ENCODE data around the gene CALB2. TPM values are rescaled to one million over a fixed set of nuclear protein-coding genes. Genes with fewer than 3 reads are reported as not detected.

CALB2 gene
- total RNA-seq, 1 donor from 2014 or later, result 1.6 TPM

- intact Hi-C loops (cut with DNase I), result no loop called here
- H3K9me3 ChIP-seq, result no peaks in the 10 kb centered on the region
- no peak overlapping the region for H3K4me3 ChIP-seq
- H3K36me3 ChIP-seq, result no peaks in the 10 kb centered on the region
- peaks cover 26% of the 10 kb centered on the region for H3K27me3 ChIP-seq (ENCODE audit: low read depth)
- no peak for TF ChIP-seq CTCF (IDR thresholded peaks at IDR 0.05)
- ATAC-seq, result no peak
- H3K27ac ChIP-seq, result no peak overlapping the region
- DNase-seq, result no peak
- H3K4me1 ChIP-seq, result no peaks in the 10 kb centered on the region
These were observed 30.8 kb downstream of the CALB2 start for GRCh38 chr16:71389330-71389729.

- TF ChIP-seq CTCF (IDR thresholded peaks at IDR 0.05), result no peak
- no peak for ATAC-seq
- no peak for DNase-seq
- H3K4me1 ChIP-seq, result no peaks in the 10 kb centered on the region
- no peak overlapping the region for H3K27ac ChIP-seq
- intact Hi-C loops (cut with DNase I), result no loop called here
- no peaks in the 10 kb centered on the region for H3K36me3 ChIP-seq
- H3K27me3 ChIP-seq (ENCODE audit: low read depth), result peaks cover 9% of the 10 kb centered on the region
- H3K4me3 ChIP-seq, result no peak overlapping the region
- H3K9me3 ChIP-seq, result no peaks in the 10 kb centered on the region
These were observed 38.1 kb downstream of the CALB2 start for GRCh38 chr16:71396594-71396993.

DNA sequence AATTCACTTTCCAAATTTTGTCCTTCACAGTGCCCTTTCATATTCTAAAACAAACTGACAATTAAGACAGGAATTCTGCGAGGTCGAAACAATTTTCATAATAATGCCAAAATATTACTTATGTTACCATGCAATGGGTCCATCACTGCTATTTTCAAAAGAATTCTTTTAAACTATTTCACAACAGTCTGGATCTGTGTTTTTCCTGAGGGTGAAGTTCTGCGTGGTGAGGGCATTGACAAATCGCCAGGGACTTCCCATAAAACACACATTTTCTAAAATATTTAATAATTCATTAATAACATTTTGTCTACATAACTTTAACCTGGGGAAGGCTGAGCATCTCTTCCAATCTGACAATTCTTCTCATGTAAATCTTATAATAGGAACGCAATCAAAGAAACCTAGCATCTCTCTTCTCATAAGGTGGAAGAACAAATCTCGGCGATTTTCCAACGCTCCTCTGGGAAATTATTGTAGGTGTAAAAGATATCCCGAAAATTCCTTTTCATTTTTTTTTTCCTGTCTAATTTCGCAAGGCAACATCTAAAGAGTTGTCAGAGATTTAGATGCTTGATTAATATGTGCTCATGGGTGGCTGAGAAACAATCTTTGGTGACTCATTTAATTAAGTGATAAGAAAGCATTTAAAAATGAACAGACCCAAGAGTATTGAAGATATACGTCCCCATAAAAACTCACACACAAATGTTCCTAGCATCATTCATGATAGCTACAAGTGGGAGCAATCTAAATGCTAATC lies 41.5 kb downstream of the CALB2 start:
- intact Hi-C loops (cut with DNase I), result no loop called here
- Histone ChIP-seq H3K9me3 (no peaks in the 10 kb centered on the region), H3K27ac (no peak overlapping the region), H3K4me3 (no peak overlapping the region), H3K36me3 (no peaks in the 10 kb centered on the region), H3K27me3 (ENCODE audit: low read depth) (peaks cover 18% of the 10 kb centered on the region), H3K4me1 (no peaks in the 10 kb centered on the region)
- TF ChIP-seq CTCF (IDR thresholded peaks at IDR 0.05), result no peak
- ATAC-seq (no peak), DNase-seq (no peak)

- no peak for TF ChIP-seq CTCF (IDR thresholded peaks at IDR 0.05)
- no peaks in the 10 kb centered on the region for H3K4me1 ChIP-seq
- no peak for ATAC-seq
- no peak for DNase-seq
- H3K36me3 ChIP-seq, result no peaks in the 10 kb centered on the region
- H3K27ac ChIP-seq, result no peak overlapping the region
- no peak overlapping the region for H3K4me3 ChIP-seq
- no peaks in the 10 kb centered on the region for H3K9me3 ChIP-seq
- peaks cover 19% of the 10 kb centered on the region for H3K27me3 ChIP-seq (ENCODE audit: low read depth)
- intact Hi-C loops (cut with DNase I), result no loop called here
These were observed 43.5 kb downstream of the CALB2 start for GRCh38 chr16:71402007-71402406.

DNA sequence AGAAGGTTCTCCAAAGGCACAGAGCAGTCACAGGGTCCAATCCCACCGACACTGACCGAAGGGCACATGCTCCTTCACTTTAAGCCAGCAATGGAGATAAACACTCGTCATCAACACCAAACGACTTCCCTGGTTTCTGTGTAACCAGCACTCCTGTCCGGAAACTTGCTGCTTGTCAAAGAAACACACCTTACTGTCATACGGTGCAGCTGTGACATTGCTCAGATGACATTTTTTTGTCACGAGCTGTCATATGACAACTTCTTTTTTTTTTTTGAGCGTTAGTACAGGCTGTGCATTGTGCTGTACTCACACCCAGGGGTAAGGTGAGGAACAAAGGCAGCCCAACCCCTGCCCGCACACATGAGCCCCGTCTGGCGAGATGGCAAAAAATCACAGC lies 44.2 kb downstream of the CALB2 start:
- intact Hi-C loops (cut with DNase I), result no loop called here
- Histone ChIP-seq H3K27ac (no peak overlapping the region), H3K36me3 (no peaks in the 10 kb centered on the region), H3K27me3 (ENCODE audit: low read depth) (peaks cover 23% of the 10 kb centered on the region), H3K4me3 (no peak overlapping the region), H3K9me3 (no peaks in the 10 kb centered on the region), H3K4me1 (no peaks in the 10 kb centered on the region)
- ATAC-seq, result no peak
- no peak for TF ChIP-seq CTCF (IDR thresholded peaks at IDR 0.05)
- no peak for DNase-seq

Data from lower lobe of right lung (tissue), 2 donors.